ENCODE measurements around the gene GFER.

- TF ChIP-seq FOSL1 (IDR thresholded peaks at IDR 0.05; ENCODE audit: insufficient read depth, low read depth, low read length) (no peak), SIN3A (conservative IDR thresholded peaks at IDR 0.05 in 1 of 2, IDR thresholded peaks at IDR 0.05 in 1 of 2; ENCODE audit: low read depth in 1 of 2, low read length in 2 of 2) (no peak), TAF1 (IDR thresholded peaks at IDR 0.05; ENCODE audit: low read depth, low read length) (no peak), CREB1 (IDR thresholded peaks at IDR 0.05) (no peak), POLR2AphosphoS5 (IDR thresholded peaks at IDR 0.05; ENCODE audit: low read depth, low read length) (no peak), EP300 (IDR thresholded peaks at IDR 0.05; ENCODE audit: borderline replicate concordance in 1 of 2, low read depth in 2 of 2, low read length in 2 of 2) (no peak), ASH2L (IDR thresholded peaks at IDR 0.05; ENCODE audit: low read length) (no peak)
Observed at GRCh38 chr16:1976216-1976520, 7.8 kb upstream of the GFER start.
